OCI-LY3 (cell line): Measurements from ENCODE around the gene CNTROB.

Experiments
- H2AFZ ChIP-seq: fragments of 200-600, 300-600 bp; shearing (Covaris generic); 2 replicates; pipeline ENCODE4 v1.6.0; 2014; ENCODE audit warnings: antibody characterized with exemption, low read depth, low read length
- H3K27ac ChIP-seq: fragments of 200-600, 300-600 bp; sonication (generic); 2 replicates; pipeline ENCODE4 v1.5.1; 2014; ENCODE audit warnings: mild to moderate bottlenecking, low read length, moderate library complexity, mixed read lengths
- H3K27me3 ChIP-seq: fragments of 200-600, 300-600 bp; sonication (generic); 2 replicates; pipeline ENCODE4 v1.6.1; 2014; ENCODE audit warnings: low read depth, low read length, mixed read lengths
- H3K36me3 ChIP-seq: fragments of 200-600, 300-600 bp; sonication (generic); replicated peaks from 2 replicates; pipeline ENCODE3; 2014; ENCODE audit warnings: low read depth, low read length, mixed read lengths
- H3K4me1 ChIP-seq: fragments of 300-600, 200-600 bp; sonication (generic); 2 replicates; pipeline ENCODE4 v1.6.1; 2014; ENCODE audit warnings: low read length, mixed read lengths
- H3K4me2 ChIP-seq: fragments of 200-600, 300-600 bp; sonication (generic); 2 replicates; pipeline ENCODE4 v1.6.1; 2014; ENCODE audit warnings: low read length, mixed read lengths
- H3K4me3 ChIP-seq: fragments of 300-600, 200-600 bp; sonication (generic); 2 replicates; pipeline ENCODE4 v1.5.1; 2014; ENCODE audit warnings: antibody characterized with exemption, mild to moderate bottlenecking, low read length, moderate library complexity
- H3K79me2 ChIP-seq: fragments of 300-600, 200-600 bp; shearing (Covaris generic); 2 replicates; pipeline ENCODE4 v1.6.1; 2014; ENCODE audit warnings: mild to moderate bottlenecking, low read length, mixed read lengths
- H3K9ac ChIP-seq: fragments of 300-600, 200-600 bp; shearing (Covaris generic); 2 replicates; pipeline ENCODE4 v1.6.0; 2014; ENCODE audit warnings: mild to moderate bottlenecking, low read length, moderate library complexity
- H3K9me3 ChIP-seq: fragments of 200-600, 300-600 bp; shearing (Covaris generic); 2 replicates; pipeline ENCODE4 v1.6.1; 2014; ENCODE audit warnings: low read length, mixed read lengths; ENCODE audit not compliant: insufficient read depth
- H4K20me1 ChIP-seq: fragments of 200-600, 300-600 bp; sonication (generic); 2 replicates; pipeline ENCODE4 v1.6.1; 2016; ENCODE audit warnings: low read length, mixed read lengths; ENCODE audit not compliant: insufficient read depth
- EZH2phosphoT487 ChIP-seq: fragments of 200-600 bp; shearing (Covaris generic); IDR thresholded peaks from 2 replicates; pipeline ENCODE4 v1.6.1; 2018; ENCODE audit warnings: antibody characterized with exemption, mixed run types, low read depth
- TF ChIP-seq, protein P1 (sequence below): fragments of 200-600, 300-600 bp; sonication (generic); IDR thresholded peaks from 2 replicates; pipeline ENCODE4 v1.5.1; 2014; ENCODE audit warnings: antibody characterized with exemption, low read length, low read depth

The CNTROB gene

GRCh38 chr17:7989781-7990655 lies 58.0 kb downstream of the CNTROB start:
- Histone ChIP-seq H3K27ac (no peak overlapping the region; the same call in 1 of the 2 replicates), H3K9me3 (no peaks in the 10 kb centered on the region), H3K4me2 (peak overlapping the region; percentile 73), H2AFZ (peak overlapping the region; percentile 91), H3K4me3 (peak overlapping the region; percentile 91), H3K27me3 (no peaks in the 10 kb centered on the region), H3K4me1 (peaks cover 8% of the 10 kb centered on the region), H4K20me1 (no peaks in the 10 kb centered on the region), H3K9ac (peak overlapping the region; percentile 78), H3K36me3 (no peaks in the 10 kb centered on the region), H3K79me2 (no peaks in the 10 kb centered on the region)
- TF ChIP-seq, protein P1, sequence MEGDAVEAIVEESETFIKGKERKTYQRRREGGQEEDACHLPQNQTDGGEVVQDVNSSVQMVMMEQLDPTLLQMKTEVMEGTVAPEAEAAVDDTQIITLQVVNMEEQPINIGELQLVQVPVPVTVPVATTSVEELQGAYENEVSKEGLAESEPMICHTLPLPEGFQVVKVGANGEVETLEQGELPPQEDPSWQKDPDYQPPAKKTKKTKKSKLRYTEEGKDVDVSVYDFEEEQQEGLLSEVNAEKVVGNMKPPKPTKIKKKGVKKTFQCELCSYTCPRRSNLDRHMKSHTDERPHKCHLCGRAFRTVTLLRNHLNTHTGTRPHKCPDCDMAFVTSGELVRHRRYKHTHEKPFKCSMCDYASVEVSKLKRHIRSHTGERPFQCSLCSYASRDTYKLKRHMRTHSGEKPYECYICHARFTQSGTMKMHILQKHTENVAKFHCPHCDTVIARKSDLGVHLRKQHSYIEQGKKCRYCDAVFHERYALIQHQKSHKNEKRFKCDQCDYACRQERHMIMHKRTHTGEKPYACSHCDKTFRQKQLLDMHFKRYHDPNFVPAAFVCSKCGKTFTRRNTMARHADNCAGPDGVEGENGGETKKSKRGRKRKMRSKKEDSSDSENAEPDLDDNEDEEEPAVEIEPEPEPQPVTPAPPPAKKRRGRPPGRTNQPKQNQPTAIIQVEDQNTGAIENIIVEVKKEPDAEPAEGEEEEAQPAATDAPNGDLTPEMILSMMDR, result peak; percentile 75
- no peak for TF ChIP-seq EZH2phosphoT487

DNA sequence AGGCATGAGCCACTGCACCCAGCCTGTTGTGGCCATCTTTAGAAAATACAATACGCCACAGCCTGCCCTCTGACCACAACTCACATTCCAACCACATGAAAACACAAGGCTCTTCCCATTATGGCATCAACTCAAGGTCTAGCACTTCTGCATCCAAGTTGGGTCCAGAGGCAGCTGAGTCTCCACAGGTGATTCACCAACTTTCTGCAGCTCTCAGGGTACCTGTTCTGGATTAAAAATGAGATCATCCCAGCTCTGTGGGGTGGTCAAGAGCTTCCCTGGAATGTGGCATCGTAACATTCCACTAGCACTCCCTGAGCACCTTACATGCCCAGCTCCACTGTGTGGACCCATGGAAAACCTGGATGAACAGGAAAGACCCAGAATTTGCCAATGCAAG lies 60.5 kb downstream of the CNTROB start:
- Histone ChIP-seq H3K36me3 (no peaks in the 10 kb centered on the region), H3K9me3 (no peaks in the 10 kb centered on the region), H4K20me1 (no peaks in the 10 kb centered on the region), H3K27me3 (no peaks in the 10 kb centered on the region), H3K27ac (no peak overlapping the region), H3K4me2 (no peak overlapping the region), H3K79me2 (no peaks in the 10 kb centered on the region), H3K9ac (no peak overlapping the region), H3K4me3 (no peak overlapping the region), H2AFZ (no peak overlapping the region), H3K4me1 (peaks cover 14% of the 10 kb centered on the region)
- TF ChIP-seq, protein P1, result no peak
- no peak for TF ChIP-seq EZH2phosphoT487

DNA sequence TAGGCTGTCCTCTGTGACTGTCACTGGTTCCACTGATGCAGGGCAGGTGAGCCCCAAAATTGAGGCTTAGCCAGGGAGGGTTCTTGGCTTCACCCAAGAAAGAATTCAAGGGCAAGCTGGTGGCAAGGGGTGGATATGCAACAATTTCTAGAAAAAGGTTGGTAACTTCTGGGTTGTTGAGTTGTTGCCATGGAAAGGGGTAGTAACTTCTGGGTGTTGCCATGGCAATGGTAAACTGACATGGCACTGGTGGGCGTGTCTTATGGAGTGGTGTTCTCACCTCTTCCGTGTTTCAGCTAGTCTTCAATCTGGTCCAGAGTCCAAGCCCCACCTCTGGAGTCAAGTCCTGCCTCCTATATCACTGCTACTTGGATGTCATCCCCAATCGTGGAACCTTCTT lies 60.9 kb downstream of the CNTROB start:
- no peak overlapping the region for H3K4me3 ChIP-seq
- H2AFZ ChIP-seq, result no peak overlapping the region
- no peak for TF ChIP-seq EZH2phosphoT487
- TF ChIP-seq, protein P1, result no peak
- peaks cover 14% of the 10 kb centered on the region for H3K4me1 ChIP-seq
- no peak overlapping the region for H3K9ac ChIP-seq
- H4K20me1 ChIP-seq, result no peaks in the 10 kb centered on the region
- no peak overlapping the region for H3K27ac ChIP-seq
- no peaks in the 10 kb centered on the region for H3K9me3 ChIP-seq
- no peak overlapping the region for H3K4me2 ChIP-seq
- H3K27me3 ChIP-seq, result no peaks in the 10 kb centered on the region
- no peaks in the 10 kb centered on the region for H3K36me3 ChIP-seq
- H3K79me2 ChIP-seq, result no peaks in the 10 kb centered on the region

DNA sequence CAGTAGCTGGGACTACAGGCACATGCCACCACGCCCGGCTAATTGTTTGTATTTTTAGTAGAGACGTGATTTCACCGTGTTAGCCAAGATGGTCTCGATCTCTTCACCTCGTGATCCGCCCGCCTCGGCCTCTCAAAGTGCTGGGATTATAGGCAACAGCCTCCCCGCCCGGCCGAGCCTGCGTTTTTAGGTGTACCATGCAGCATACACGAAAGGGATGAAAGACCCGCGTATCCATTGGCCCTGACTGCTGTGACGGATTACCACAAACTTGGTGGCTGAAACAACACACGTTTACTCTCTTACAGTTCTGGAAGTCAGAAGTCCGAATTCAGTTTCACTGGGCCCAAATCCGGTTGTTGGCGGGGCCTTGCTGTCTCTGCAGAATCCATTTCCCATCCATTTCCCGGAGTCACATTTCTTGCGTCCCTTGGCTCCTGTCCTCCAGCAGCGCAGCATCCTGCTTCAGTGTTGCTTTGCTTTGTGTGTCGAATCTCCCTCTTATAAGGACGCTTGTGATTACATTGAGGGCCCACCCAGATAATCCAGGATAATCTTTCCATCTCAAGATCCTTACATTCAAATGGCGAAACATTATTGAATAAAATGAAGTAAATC lies 62.1 kb downstream of the CNTROB start:
- no peak overlapping the region for H2AFZ ChIP-seq
- no peak overlapping the region for H3K27ac ChIP-seq
- no peak for TF ChIP-seq EZH2phosphoT487
- TF ChIP-seq, protein P1, result no peak
- no peaks in the 10 kb centered on the region for H3K79me2 ChIP-seq
- no peaks in the 10 kb centered on the region for H4K20me1 ChIP-seq
- no peak overlapping the region for H3K4me3 ChIP-seq
- H3K9me3 ChIP-seq, result no peaks in the 10 kb centered on the region
- H3K4me2 ChIP-seq, result no peak overlapping the region
- no peaks in the 10 kb centered on the region for H3K36me3 ChIP-seq
- H3K4me1 ChIP-seq, result peaks cover 11% of the 10 kb centered on the region
- H3K27me3 ChIP-seq, result no peaks in the 10 kb centered on the region
- H3K9ac ChIP-seq, result no peak overlapping the region
